ENCODE measurements around the gene GMDS. TPM values are rescaled to one million over a fixed set of nuclear protein-coding genes. Genes with fewer than 3 reads are reported as not detected.

Gene GMDS
- total and polyA plus RNA-seq, 2 donors: 19.9 to 28.4 TPM

DNA sequence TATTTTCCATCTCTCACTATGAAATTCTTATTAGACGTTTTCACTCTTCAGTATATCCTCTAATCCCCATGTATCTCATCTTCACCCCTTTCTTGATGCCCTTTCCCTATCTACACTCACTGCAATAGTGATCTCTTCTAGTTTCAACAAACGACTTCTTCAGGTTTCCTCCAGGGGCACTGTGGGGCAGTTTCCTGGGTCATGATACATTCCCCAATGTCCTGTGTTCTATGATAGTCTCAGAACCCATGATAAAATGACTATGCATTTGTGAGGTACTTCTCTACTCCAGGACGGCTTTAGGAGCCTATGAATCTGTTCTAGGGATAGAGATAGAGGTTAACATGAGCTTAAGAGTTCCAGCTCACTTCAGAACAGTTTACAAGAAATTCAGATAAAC lies 452.4 kb downstream of the GMDS start:
- Histone ChIP-seq H3K36me3 (ENCODE audit: control insufficient read depth in 2 of 2, insufficient read depth in 2 of 2, low read length in 1 of 2) (no peaks in the 10 kb centered on the region), H3K27me3 (ENCODE audit: control insufficient read depth in 2 of 2, insufficient read depth in 1 of 2, low read length in 1 of 2) (no peaks in the 10 kb centered on the region), H3K4me1 (ENCODE audit: control insufficient read depth in 2 of 2, insufficient read depth in 2 of 2, low read length in 2 of 2) (peaks cover 0 to 5% of the 10 kb centered on the region in 2 donors), H3K9me3 (ENCODE audit: control insufficient read depth in 2 of 2, insufficient read depth in 1 of 2, low read length in 1 of 2) (no peaks in the 10 kb centered on the region), H3K4me3 (ENCODE audit: low read length in 2 of 2) (no peak overlapping the region), H3K27ac (ENCODE audit: low read depth in 1 of 2, low read length in 1 of 2) (no peak overlapping the region)
- peak in 5 of 9 donors; percentile 7 to 47 (median 15) for DNase-seq (ENCODE audit: low read depth in 6 of 9, low spot score in 9 of 9)
- WGBS: 89% methylated on average over 3 of the region's 3 CpGs

DNA sequence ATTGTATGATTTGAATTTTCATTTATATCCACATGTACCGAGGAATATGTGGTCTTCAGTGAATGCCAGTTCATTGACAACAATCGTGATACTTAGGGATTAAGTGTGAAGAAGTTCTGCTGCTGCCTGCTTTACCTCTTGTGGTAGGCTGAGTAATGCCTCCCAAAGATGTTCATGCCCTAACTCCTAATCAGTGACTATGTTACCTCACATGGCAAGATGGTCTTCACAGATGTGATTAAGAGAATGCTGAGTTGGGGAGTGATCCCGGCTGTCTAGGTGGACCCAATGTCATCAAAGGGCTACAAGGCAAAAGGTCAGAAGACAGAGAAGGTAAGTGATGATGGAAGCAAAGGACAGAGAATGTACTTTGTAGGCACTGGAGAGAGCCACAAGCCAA lies 454.7 kb downstream of the GMDS start:
- no peaks in the 10 kb centered on the region for H3K27me3 ChIP-seq (ENCODE audit: control insufficient read depth in 2 of 2, insufficient read depth in 1 of 2, low read length in 1 of 2)
- no peak overlapping the region for H3K4me3 ChIP-seq (ENCODE audit: low read length in 2 of 2)
- WGBS: 98% methylated on average over 3 of the region's 3 CpGs
- no peak overlapping the region for H3K27ac ChIP-seq (ENCODE audit: low read depth in 1 of 2, low read length in 1 of 2)
- no peaks in the 10 kb centered on the region for H3K4me1 ChIP-seq (ENCODE audit: control insufficient read depth in 2 of 2, insufficient read depth in 2 of 2, low read length in 2 of 2)
- DNase-seq (ENCODE audit: low read depth in 6 of 9, low spot score in 9 of 9): no peak
- no peaks in the 10 kb centered on the region for H3K36me3 ChIP-seq (ENCODE audit: control insufficient read depth in 2 of 2, insufficient read depth in 2 of 2, low read length in 1 of 2)
- no peaks in the 10 kb centered on the region for H3K9me3 ChIP-seq (ENCODE audit: control insufficient read depth in 2 of 2, insufficient read depth in 1 of 2, low read length in 1 of 2)

DNA sequence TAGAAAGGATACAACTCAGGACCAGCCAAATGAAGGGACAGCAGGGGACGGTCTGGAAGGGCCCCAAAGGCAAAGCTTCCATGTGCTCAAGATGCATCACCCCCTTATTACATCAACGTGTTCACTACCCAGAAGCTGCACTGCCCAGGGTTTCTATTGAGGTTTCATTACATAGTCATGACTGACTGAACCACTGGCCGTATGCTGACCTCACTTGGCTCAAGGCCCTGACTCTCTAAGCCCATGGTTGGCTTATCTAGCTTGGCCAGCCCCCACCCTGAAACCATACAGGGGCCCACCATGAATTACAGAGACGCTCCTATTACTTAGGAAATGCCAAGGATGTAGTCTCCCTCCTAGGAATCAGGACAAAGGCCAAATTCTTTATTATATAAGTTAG lies 456.3 kb downstream of the GMDS start:
- Histone ChIP-seq H3K36me3 (ENCODE audit: control insufficient read depth in 2 of 2, insufficient read depth in 2 of 2, low read length in 1 of 2) (no peaks in the 10 kb centered on the region), H3K9me3 (ENCODE audit: control insufficient read depth in 2 of 2, insufficient read depth in 1 of 2, low read length in 1 of 2) (no peaks in the 10 kb centered on the region), H3K27ac (ENCODE audit: low read depth in 1 of 2, low read length in 1 of 2) (no peak overlapping the region), H3K27me3 (ENCODE audit: control insufficient read depth in 2 of 2, insufficient read depth in 1 of 2, low read length in 1 of 2) (no peaks in the 10 kb centered on the region), H3K4me3 (ENCODE audit: low read length in 2 of 2) (no peak overlapping the region), H3K4me1 (ENCODE audit: control insufficient read depth in 2 of 2, insufficient read depth in 2 of 2, low read length in 2 of 2) (no peaks in the 10 kb centered on the region)
- DNase-seq (ENCODE audit: low read depth in 6 of 9, low spot score in 9 of 9): no peak
- 99% methylated on average over 4 of the region's 4 CpGs for WGBS

DNA sequence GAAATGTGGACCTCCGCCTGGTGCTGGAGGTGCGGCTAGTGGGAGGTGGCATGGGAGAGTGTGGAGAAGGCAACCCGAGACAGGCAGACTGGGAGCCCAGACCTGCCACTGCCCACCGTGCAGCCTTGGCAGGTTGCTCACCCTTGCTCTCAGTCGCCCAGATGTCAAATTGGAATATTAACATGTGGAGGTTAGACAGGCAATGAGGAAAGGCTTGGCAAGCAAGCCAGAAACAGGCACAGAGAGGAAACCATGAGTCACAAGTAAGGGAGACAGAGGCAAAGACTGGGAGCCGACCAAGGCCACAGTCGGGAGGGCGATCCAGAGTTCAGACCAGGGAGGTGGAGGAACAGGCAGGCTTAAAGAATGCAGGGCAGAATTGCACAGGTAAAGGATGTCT lies 457.5 kb downstream of the GMDS start:
- H3K27me3 ChIP-seq (ENCODE audit: control insufficient read depth in 2 of 2, insufficient read depth in 1 of 2, low read length in 1 of 2): no peaks in the 10 kb centered on the region
- H3K9me3 ChIP-seq (ENCODE audit: control insufficient read depth in 2 of 2, insufficient read depth in 1 of 2, low read length in 1 of 2): no peaks in the 10 kb centered on the region
- no peaks in the 10 kb centered on the region for H3K4me1 ChIP-seq (ENCODE audit: control insufficient read depth in 2 of 2, insufficient read depth in 2 of 2, low read length in 2 of 2)
- H3K4me3 ChIP-seq (ENCODE audit: low read length in 2 of 2): no peak overlapping the region
- WGBS: 96% methylated on average over 8 of the region's 8 CpGs
- no peaks in the 10 kb centered on the region for H3K36me3 ChIP-seq (ENCODE audit: control insufficient read depth in 2 of 2, insufficient read depth in 2 of 2, low read length in 1 of 2)
- no peak overlapping the region for H3K27ac ChIP-seq (ENCODE audit: low read depth in 1 of 2, low read length in 1 of 2)
- DNase-seq (ENCODE audit: low read depth in 6 of 9, low spot score in 9 of 9): no peak

DNA sequence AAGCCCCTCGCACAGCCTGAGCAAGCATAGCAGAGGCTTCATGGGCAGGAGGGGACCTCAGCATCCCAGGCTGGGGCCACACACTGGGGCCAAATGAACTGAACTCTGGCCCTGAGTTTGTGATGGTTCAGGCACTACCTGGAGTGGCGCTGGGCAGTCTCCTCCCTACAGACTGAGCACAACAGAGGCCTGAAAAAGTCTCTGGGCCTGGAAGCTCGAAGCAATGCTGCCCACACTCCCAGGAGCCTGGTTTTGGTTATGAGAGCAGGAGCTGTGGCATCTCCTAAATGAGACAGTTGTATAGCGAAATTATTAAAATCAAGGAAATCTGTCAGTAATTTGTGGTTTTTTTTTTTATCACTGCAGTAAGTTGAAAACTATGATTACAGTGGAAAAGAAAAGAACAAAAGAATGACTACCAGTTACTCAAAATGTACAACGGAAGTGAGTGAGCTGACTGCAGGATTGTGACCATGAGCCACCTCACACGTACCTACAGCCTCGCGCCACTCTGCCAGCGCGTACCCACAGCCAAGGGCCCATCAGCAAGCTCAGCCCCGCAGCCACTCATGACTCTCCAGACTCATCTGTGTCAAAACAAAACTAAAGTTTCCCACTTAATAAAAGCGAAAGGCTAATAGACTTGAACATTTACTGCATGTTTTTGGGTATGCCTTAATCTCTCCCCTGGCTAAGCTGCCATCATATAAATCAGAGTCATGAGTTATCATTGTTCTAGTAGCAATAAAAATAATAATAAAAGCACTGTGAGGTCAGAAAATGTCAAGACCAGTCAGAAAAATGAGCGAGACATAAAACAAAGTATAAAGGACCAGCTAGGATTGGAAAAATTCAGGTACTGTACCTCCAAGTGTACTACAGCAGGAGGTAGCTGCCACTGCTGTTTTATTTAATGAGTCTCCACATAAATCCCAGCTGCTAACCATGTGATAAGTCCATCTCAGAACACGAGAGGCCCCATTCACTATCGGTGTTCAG lies 458.7 kb downstream of the GMDS start:
- no peak overlapping the region for H3K4me3 ChIP-seq (ENCODE audit: low read length in 2 of 2)
- no peak for DNase-seq (ENCODE audit: low read depth in 6 of 9, low spot score in 9 of 9)
- H3K36me3 ChIP-seq (ENCODE audit: control insufficient read depth in 2 of 2, insufficient read depth in 2 of 2, low read length in 1 of 2): no peaks in the 10 kb centered on the region
- 94% methylated on average over 15 of the region's 15 CpGs for WGBS
- no peaks in the 10 kb centered on the region for H3K27me3 ChIP-seq (ENCODE audit: control insufficient read depth in 2 of 2, insufficient read depth in 1 of 2, low read length in 1 of 2)
- H3K4me1 ChIP-seq (ENCODE audit: control insufficient read depth in 2 of 2, insufficient read depth in 2 of 2, low read length in 2 of 2): no peaks in the 10 kb centered on the region
- H3K9me3 ChIP-seq (ENCODE audit: control insufficient read depth in 2 of 2, insufficient read depth in 1 of 2, low read length in 1 of 2): no peaks in the 10 kb centered on the region
- no peak overlapping the region for H3K27ac ChIP-seq (ENCODE audit: low read depth in 1 of 2, low read length in 1 of 2)

DNA sequence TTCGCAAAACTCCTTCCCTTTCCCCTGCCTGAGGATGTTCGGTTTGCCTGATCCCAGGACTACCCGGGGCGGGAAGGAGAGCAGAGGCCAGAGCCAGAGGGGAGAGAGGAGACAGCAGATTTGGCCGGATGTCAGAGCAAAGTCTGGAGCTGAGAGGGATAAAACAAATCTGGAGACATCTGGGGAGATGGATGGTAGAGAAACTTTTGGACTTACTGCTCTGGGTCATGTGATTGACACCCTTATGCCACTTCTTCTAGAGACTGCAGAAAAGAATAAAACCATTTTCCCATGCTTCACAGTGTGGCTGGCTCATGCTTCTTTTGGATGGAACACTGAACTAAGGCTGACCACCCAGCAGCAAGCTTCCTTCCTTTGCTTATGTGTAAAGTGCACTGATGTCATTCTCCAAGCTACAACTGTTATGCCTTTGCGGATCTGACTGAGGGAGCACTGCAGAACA lies 461.0 kb downstream of the GMDS start:
- no peaks in the 10 kb centered on the region for H3K9me3 ChIP-seq (ENCODE audit: control insufficient read depth in 2 of 2, insufficient read depth in 1 of 2, low read length in 1 of 2)
- no peak for DNase-seq (ENCODE audit: low read depth in 6 of 9, low spot score in 9 of 9)
- H3K27ac ChIP-seq (ENCODE audit: low read depth in 1 of 2, low read length in 1 of 2): no peak overlapping the region
- WGBS: 98% methylated on average over 6 of the region's 6 CpGs
- no peaks in the 10 kb centered on the region for H3K27me3 ChIP-seq (ENCODE audit: control insufficient read depth in 2 of 2, insufficient read depth in 1 of 2, low read length in 1 of 2)
- no peaks in the 10 kb centered on the region for H3K4me1 ChIP-seq (ENCODE audit: control insufficient read depth in 2 of 2, insufficient read depth in 2 of 2, low read length in 2 of 2)
- H3K4me3 ChIP-seq (ENCODE audit: low read length in 2 of 2): no peak overlapping the region
- H3K36me3 ChIP-seq (ENCODE audit: control insufficient read depth in 2 of 2, insufficient read depth in 2 of 2, low read length in 1 of 2): no peaks in the 10 kb centered on the region

DNA sequence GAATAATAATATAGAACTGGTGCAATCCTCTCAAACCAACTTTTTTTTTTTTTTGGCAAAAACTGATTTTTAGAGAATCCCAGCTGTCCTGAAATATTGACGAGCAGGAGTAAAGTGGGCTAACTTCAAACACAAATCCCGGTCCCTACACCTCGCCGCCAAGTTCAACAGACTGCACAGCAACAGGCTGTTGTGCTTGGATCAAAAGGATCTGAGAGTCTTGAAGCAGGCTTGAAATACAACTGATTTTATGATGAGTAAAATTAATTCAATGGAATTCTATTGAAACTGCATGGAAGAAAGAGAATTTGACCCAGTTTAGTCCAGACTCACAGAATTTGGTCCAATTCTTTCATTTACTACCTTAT lies 463.6 kb downstream of the GMDS start:
- Histone ChIP-seq H3K36me3 (ENCODE audit: control insufficient read depth in 2 of 2, insufficient read depth in 2 of 2, low read length in 1 of 2) (no peaks in the 10 kb centered on the region), H3K9me3 (ENCODE audit: control insufficient read depth in 2 of 2, insufficient read depth in 1 of 2, low read length in 1 of 2) (no peaks in the 10 kb centered on the region), H3K27me3 (ENCODE audit: control insufficient read depth in 2 of 2, insufficient read depth in 1 of 2, low read length in 1 of 2) (no peaks in the 10 kb centered on the region), H3K4me3 (ENCODE audit: low read length in 2 of 2) (no peak overlapping the region), H3K4me1 (ENCODE audit: control insufficient read depth in 2 of 2, insufficient read depth in 2 of 2, low read length in 2 of 2) (no peaks in the 10 kb centered on the region), H3K27ac (ENCODE audit: low read depth in 1 of 2, low read length in 1 of 2) (no peak overlapping the region)
- DNase-seq (ENCODE audit: low read depth in 6 of 9, low spot score in 9 of 9): no peak
- 98% methylated on average over 4 of the region's 4 CpGs for WGBS

DNA sequence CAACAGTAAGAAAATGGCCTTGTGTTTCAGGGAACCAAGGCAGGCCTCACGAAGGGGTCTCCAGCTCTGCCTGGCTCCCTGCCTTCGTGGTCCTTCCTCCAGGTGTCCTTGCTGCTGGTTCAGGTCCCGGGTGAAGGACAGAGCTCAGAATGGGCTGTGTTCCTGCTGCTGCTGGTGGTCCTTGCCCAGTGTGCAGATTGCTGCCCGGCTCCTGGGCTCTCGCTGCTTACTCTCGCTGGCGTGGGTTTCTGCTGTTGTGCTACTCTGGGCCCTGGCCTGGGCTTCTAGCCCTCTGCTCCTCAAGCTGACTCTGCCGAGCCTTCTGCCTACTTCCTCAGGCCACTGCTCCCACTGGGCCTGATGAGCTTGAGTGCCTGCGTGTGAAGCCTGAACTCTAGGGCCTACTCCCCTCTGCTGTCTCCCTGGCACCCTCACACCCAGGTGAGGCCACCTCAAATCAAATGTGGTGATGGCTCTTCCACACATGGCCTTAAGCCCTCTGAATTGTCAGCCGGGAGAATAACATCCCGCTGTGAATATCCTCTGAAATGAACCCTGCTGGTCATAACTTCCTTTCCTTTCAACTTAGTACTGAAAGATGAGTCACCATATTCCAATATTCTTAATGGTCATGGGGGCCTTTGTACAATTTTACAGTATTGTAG lies 464.1 kb downstream of the GMDS start:
- H3K27ac ChIP-seq (ENCODE audit: low read depth in 1 of 2, low read length in 1 of 2): no peak overlapping the region
- H3K27me3 ChIP-seq (ENCODE audit: control insufficient read depth in 2 of 2, insufficient read depth in 1 of 2, low read length in 1 of 2): no peaks in the 10 kb centered on the region

DNA sequence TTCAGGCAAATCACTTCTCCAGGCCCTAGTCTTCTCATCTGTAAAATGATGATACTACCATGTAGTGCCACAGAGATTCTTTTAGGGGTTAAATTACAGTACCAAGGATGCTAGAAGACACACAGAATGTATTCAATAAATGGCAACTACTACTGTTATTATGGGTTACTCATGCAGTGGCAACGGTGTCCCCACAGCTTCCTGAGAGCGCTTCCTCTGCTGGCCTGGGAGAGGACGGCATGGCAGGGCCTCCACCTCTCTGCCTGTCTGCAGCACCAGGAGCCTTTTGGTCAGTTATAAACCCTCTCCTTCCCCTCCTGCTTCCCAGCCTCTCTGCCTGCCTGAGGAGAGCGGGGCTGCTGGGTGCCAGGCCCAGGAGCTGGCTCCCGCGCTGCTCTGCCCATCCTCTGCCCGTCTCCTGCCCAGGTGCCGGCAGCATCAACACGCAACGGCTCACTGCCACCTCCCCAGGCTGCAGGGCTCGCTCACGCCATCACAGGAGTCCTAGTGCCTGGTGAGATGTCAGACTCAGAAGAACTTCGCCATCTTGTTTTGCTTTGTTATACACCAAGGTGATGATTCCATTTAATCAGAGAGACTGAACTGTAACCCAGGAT lies 465.0 kb downstream of the GMDS start:
- H3K36me3 ChIP-seq (ENCODE audit: control insufficient read depth in 2 of 2, insufficient read depth in 2 of 2, low read length in 1 of 2): no peaks in the 10 kb centered on the region
- WGBS: 91% methylated on average over 13 of the region's 13 CpGs
- no peak for DNase-seq (ENCODE audit: low read depth in 6 of 9, low spot score in 9 of 9)

More for the DNA sequence above, 464.1 kb downstream of the GMDS start:
- Histone ChIP-seq H3K4me1 (ENCODE audit: control insufficient read depth in 2 of 2, insufficient read depth in 2 of 2, low read length in 2 of 2) (no peaks in the 10 kb centered on the region), H3K36me3 (ENCODE audit: control insufficient read depth in 2 of 2, insufficient read depth in 2 of 2, low read length in 1 of 2) (no peaks in the 10 kb centered on the region), H3K4me3 (ENCODE audit: low read length in 2 of 2) (no peak overlapping the region), H3K9me3 (ENCODE audit: control insufficient read depth in 2 of 2, insufficient read depth in 1 of 2, low read length in 1 of 2) (no peaks in the 10 kb centered on the region)
- WGBS: 96% methylated on average over 11 of the region's 11 CpGs
- DNase-seq (ENCODE audit: low read depth in 6 of 9, low spot score in 9 of 9): no peak

More for the DNA sequence above, 465.0 kb downstream of the GMDS start:
- Histone ChIP-seq H3K9me3 (ENCODE audit: control insufficient read depth in 2 of 2, insufficient read depth in 1 of 2, low read length in 1 of 2) (no peaks in the 10 kb centered on the region), H3K4me1 (ENCODE audit: control insufficient read depth in 2 of 2, insufficient read depth in 2 of 2, low read length in 2 of 2) (no peaks in the 10 kb centered on the region), H3K27ac (ENCODE audit: low read depth in 1 of 2, low read length in 1 of 2) (no peak overlapping the region), H3K4me3 (ENCODE audit: low read length in 2 of 2) (no peak overlapping the region), H3K27me3 (ENCODE audit: control insufficient read depth in 2 of 2, insufficient read depth in 1 of 2, low read length in 1 of 2) (no peaks in the 10 kb centered on the region)
